ENCODE measurements around the gene ZNF485. TPM values are rescaled to one million over a fixed set of nuclear protein-coding genes. Genes with fewer than 3 reads are reported as not detected.

Gene ZNF485
- total and polyA plus RNA-seq, 2 of the 8 experiments (the other 6 are each of a cell fraction or from before 2014, with no cell fraction given), result 2.5 to 8.2 TPM

- no peak for TF ChIP-seq CHD7 (IDR thresholded peaks at IDR 0.05; ENCODE audit: insufficient replicate concordance, low read length)
Measured at GRCh38 chr10:43645866-43646265, 39.6 kb downstream of the ZNF485 start (continued).

All from H1 (cell line).